Vagina (tissue), 2 donors: ENCODE measurements around the gene LIMCH1. TPM values are rescaled to one million over a fixed set of nuclear protein-coding genes. Genes with fewer than 3 reads are reported as not detected.

Experiments
- DNase-seq, 2 donors: peaks; one replicate each; pipeline ENCODE4 v3.0.0-alpha.2; 2017; ENCODE audit errors: extremely low spot score in 2 of 2
- H3K27ac ChIP-seq: fragments of 200-600 bp; sonication (generic); one replicate; pipeline ENCODE4 v1.5.1; 2019
- H3K27me3 ChIP-seq: fragments of 200-600 bp; sonication (generic); one replicate; pipeline ENCODE4 v1.5.1; 2019
- H3K36me3 ChIP-seq, 2 donors: fragments of 200-600 bp; sonication (generic); one replicate each; pipeline ENCODE4 v1.5.1; 2017 to 2019
- H3K4me1 ChIP-seq: fragments of 200-600 bp; sonication (generic); one replicate; pipeline ENCODE4 v1.5.1; 2019
- H3K4me3 ChIP-seq, 2 donors: fragments of 200-600 bp; sonication (generic); 1 replicate in 1 of 2; 2 replicates in 1 of 2; pipeline ENCODE4 v1.5.1; 2016 to 2019
- H3K9me3 ChIP-seq: fragments of 200-600 bp; sonication (generic); one replicate; pipeline ENCODE4 v1.5.1; 2019
- CTCF ChIP-seq, 3 experiments: fragments of 450-650 bp in 2 of 3; fragments of 200-600 bp in 1 of 3; sonication (generic) in 1 of 3; IDR thresholded peaks; one replicate each; pipeline ENCODE4 v1.5.1; 2017 to 2019; ENCODE audit warnings: antibody characterized with exemption in 3 of 3, mild to moderate bottlenecking in 2 of 3, moderate library complexity in 2 of 3
- POLR2A ChIP-seq, 2 donors: fragments of 450-650 bp; IDR thresholded peaks; one replicate each; pipeline ENCODE4 v1.6.1; 2017; ENCODE audit warnings: antibody characterized with exemption in 2 of 2, mild to moderate bottlenecking in 2 of 2, moderate library complexity in 2 of 2
- POLR2AphosphoS5 ChIP-seq, 2 donors: sonication (generic); formaldehyde crosslinking; IDR thresholded peaks; one replicate each; pipeline ENCODE4 v1.9.0; 2017; ENCODE audit warnings: antibody characterized with exemption in 2 of 2, mild to moderate bottlenecking in 2 of 2, low read depth in 1 of 2; ENCODE audit not compliant: insufficient read depth in 1 of 2
- intact Hi-C: fragments of 100-400 bp; cut with DNase I; formaldehyde crosslinking; loops from one replicate; pipeline ENCODE4 v1.15.1; 2023
- total RNA-seq: library from RNA; depleted of rRNA; stranded (reverse); fragments of >200 nt; gene quantifications from one replicate; pipeline ENCODE4 v1.2.3, GENCODE V29; 2016

LIMCH1 gene
- total RNA-seq, 1 donor from 2014 or later, result 17.9 TPM

- Histone ChIP-seq H3K4me3 (no peak overlapping the region), H3K4me1 (peaks cover 11% of the 10 kb centered on the region), H3K36me3 (no peaks in the 10 kb centered on the region), H3K27me3 (peaks cover 11% of the 10 kb centered on the region), H3K9me3 (no peaks in the 10 kb centered on the region), H3K27ac (no peak overlapping the region)
- TF ChIP-seq POLR2A (IDR thresholded peaks at IDR 0.05), result no peak
- no peak for TF ChIP-seq CTCF (IDR thresholded peaks at IDR 0.05)
- TF ChIP-seq POLR2AphosphoS5 (IDR thresholded peaks at IDR 0.05; ENCODE audit: insufficient read depth in 1 of 2, low read depth in 1 of 2), result no peak
- intact Hi-C loops, result no loop called here
- no peak for DNase-seq
These were observed 211.7 kb downstream of the LIMCH1 start for GRCh38 chr4:41749631-41750039.

Other genes starting within 250 kb of the LIMCH1 start
- 0.49 TPM for gene PHOX2B, start 210.6 kb downstream of the LIMCH1 start, total RNA-seq